Measurements from ENCODE around the gene TMIGD1.

TMIGD1 gene

GRCh38 chr17:30378825-30379302 is 45.0 kb upstream of the TMIGD1 start, which contains the start of gene CPD:
CPD (plus strand) TSS chr17:30378927; CDS start chr17:30378981, 54 bp downstream.
- TF ChIP-seq, protein P1, sequence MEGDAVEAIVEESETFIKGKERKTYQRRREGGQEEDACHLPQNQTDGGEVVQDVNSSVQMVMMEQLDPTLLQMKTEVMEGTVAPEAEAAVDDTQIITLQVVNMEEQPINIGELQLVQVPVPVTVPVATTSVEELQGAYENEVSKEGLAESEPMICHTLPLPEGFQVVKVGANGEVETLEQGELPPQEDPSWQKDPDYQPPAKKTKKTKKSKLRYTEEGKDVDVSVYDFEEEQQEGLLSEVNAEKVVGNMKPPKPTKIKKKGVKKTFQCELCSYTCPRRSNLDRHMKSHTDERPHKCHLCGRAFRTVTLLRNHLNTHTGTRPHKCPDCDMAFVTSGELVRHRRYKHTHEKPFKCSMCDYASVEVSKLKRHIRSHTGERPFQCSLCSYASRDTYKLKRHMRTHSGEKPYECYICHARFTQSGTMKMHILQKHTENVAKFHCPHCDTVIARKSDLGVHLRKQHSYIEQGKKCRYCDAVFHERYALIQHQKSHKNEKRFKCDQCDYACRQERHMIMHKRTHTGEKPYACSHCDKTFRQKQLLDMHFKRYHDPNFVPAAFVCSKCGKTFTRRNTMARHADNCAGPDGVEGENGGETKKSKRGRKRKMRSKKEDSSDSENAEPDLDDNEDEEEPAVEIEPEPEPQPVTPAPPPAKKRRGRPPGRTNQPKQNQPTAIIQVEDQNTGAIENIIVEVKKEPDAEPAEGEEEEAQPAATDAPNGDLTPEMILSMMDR (IDR thresholded peaks at IDR 0.05; ENCODE audit: low read depth, low read length), result no peak
- peak; percentile 84 for DNase-seq (ENCODE audit: extremely low read depth, low read depth)

- DNase-seq (ENCODE audit: extremely low read depth, low read depth), result no peak
- TF ChIP-seq, protein P1 (IDR thresholded peaks at IDR 0.05; ENCODE audit: low read depth, low read length), result no peak
Measured at GRCh38 chr17:30378241-30378824, 44.5 kb upstream of the TMIGD1 start.

- TF ChIP-seq, protein P1 (IDR thresholded peaks at IDR 0.05; ENCODE audit: low read depth, low read length), result no peak
- no peak for DNase-seq (ENCODE audit: extremely low read depth, low read depth)
Measured at GRCh38 chr17:30377574-30378240, 43.9 kb upstream of the TMIGD1 start.

GRCh38 chr17:30376621-30377452 is 43.0 kb upstream of the TMIGD1 start:
- peak; percentile 54 for DNase-seq (ENCODE audit: extremely low read depth, low read depth)
- TF ChIP-seq, protein P1 (IDR thresholded peaks at IDR 0.05; ENCODE audit: low read depth, low read length), result no peak

- no peak for DNase-seq (ENCODE audit: extremely low read depth, low read depth)
- TF ChIP-seq, protein P1 (IDR thresholded peaks at IDR 0.05; ENCODE audit: low read depth, low read length), result no peak
Measured at GRCh38 chr17:30375661-30376060, 41.8 kb upstream of the TMIGD1 start.

DNA sequence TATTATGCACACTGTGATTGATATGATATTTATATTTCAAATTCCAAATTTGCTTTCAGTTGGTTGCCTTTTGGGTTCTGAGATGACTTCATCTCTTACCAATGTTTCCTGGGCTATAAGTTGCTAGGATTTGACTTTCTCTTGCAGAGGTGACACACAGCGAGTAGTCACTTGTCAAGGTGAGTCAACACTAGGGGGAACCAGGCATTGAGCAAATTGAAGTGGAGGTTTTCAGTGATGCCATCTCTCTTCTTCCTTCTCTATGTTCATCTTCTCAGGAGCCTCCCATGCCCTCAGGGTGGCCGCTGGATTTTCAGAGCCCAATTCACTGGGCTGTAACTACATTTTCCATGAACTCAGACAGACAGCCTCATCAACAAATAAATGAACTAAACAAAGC is 38.9 kb upstream of the TMIGD1 start:
- TF ChIP-seq, protein P1 (IDR thresholded peaks at IDR 0.05; ENCODE audit: low read depth, low read length), result no peak
- no peak for DNase-seq (ENCODE audit: extremely low read depth, low read depth)

Data from AG09319 (cell line).